HEK293 (cell line): ENCODE results near the gene ARHGEF7.

ENCODE experiments used
- ATF2 ChIP-seq: fragments of 450-650 bp; formaldehyde crosslinking; IDR thresholded peaks from 2 replicates; pipeline ENCODE4 v1.5.1; 2016; ENCODE audit warnings: missing biosample characterization, missing genetic modification characterization, low read depth
- CTCF ChIP-seq: fragments of 450-650 bp; formaldehyde crosslinking; IDR thresholded peaks from 2 replicates; pipeline ENCODE4 v1.5.1; 2016; ENCODE audit warnings: missing biosample characterization, missing genetic modification characterization
- HIC1 ChIP-seq: fragments of 450-650 bp; formaldehyde crosslinking; IDR thresholded peaks from 2 replicates; pipeline ENCODE4 v1.5.1; 2016; ENCODE audit warnings: missing biosample characterization, missing genetic modification characterization
- SP7 ChIP-seq: fragments of 450-650 bp; formaldehyde crosslinking; IDR thresholded peaks from 2 replicates; pipeline ENCODE4 v1.5.1; 2016; ENCODE audit warnings: missing biosample characterization, missing genetic modification characterization
- YY1 ChIP-seq: fragments of 450-650 bp; formaldehyde crosslinking; IDR thresholded peaks from 2 replicates; pipeline ENCODE4 v1.5.1; 2018; ENCODE audit warnings: missing biosample characterization, missing genetic modification characterization
- ZBTB1 ChIP-seq: fragments of 450-650 bp; formaldehyde crosslinking; IDR thresholded peaks from 2 replicates; pipeline ENCODE4 v1.5.1; 2016; ENCODE audit warnings: missing biosample characterization, missing genetic modification characterization
- ZBTB11 ChIP-seq: fragments of 450-650 bp; formaldehyde crosslinking; conservative IDR thresholded peaks from 2 replicates; pipeline ENCODE4 v1.5.1; 2016; ENCODE audit warnings: low read depth, missing biosample characterization, missing genetic modification characterization
- ZBTB20 ChIP-seq: fragments of 450-650 bp; formaldehyde crosslinking; IDR thresholded peaks from 2 replicates; pipeline ENCODE4 v1.5.1; 2016; ENCODE audit warnings: missing biosample characterization, missing genetic modification characterization
- ZFP41 ChIP-seq: fragments of 450-650 bp; formaldehyde crosslinking; IDR thresholded peaks from 2 replicates; pipeline ENCODE4 v1.5.1; 2016; ENCODE audit warnings: missing biosample characterization, missing genetic modification characterization, borderline replicate concordance
- ZNF121 ChIP-seq: fragments of 450-650 bp; formaldehyde crosslinking; IDR thresholded peaks from 2 replicates; pipeline ENCODE4 v1.5.1; 2016; ENCODE audit warnings: missing biosample characterization, missing genetic modification characterization
- ZNF274 ChIP-seq, 2 experiments: fragments of 200-500 bp in 1 of 2; fragments of 450-650 bp in 1 of 2; sonication (Bioruptor generic) in 1 of 2; formaldehyde crosslinking in 1 of 2; IDR thresholded peaks; 2 replicates each; pipeline versions ENCODE4 v1.5.1 to v1.6.1; 2014 to 2016; ENCODE audit warnings: borderline replicate concordance in 1 of 2, inconsistent platforms in 1 of 2, low read length in 1 of 2, missing biosample characterization in 1 of 2, missing genetic modification characterization in 1 of 2
- ZNF501 ChIP-seq: fragments of 450-650 bp; formaldehyde crosslinking; IDR thresholded peaks from 2 replicates; pipeline ENCODE4 v1.5.1; 2016; ENCODE audit warnings: missing biosample characterization, missing genetic modification characterization

- TF ChIP-seq CTCF (tag by site-specific recombination) (no peak), ZBTB1 (tag by site-specific recombination) (no peak), ZBTB11 (tag by site-specific recombination) (no peak), ZFP41 (tag by site-specific recombination) (no peak), ATF2 (tag by site-specific recombination) (no peak), YY1 (tag by site-specific recombination) (no peak), ZNF274 (IDR thresholded peaks at IDR 0.05; ENCODE audit: low read length) (no peak), ZNF274 (tag by site-specific recombination; IDR thresholded peaks at IDR 0.05; ENCODE audit: borderline replicate concordance) (no peak), SP7 (no peak), ZNF121 (tag by site-specific recombination) (no peak), HIC1 (tag by site-specific recombination) (no peak), ZBTB20 (tag by site-specific recombination) (no peak), ZNF501 (tag by site-specific recombination) (no peak)
Measured at GRCh38 chr13:111275995-111276618, 161.0 kb downstream of the ARHGEF7 start.
